Measurements from ENCODE around the gene IRAK1BP1. TPM values are rescaled to one million over a fixed set of nuclear protein-coding genes. Genes with fewer than 3 reads are reported as not detected.

The IRAK1BP1 gene
- total RNA-seq, 2 donors from 2014 or later: 5.7 to 6.4 TPM

DNA sequence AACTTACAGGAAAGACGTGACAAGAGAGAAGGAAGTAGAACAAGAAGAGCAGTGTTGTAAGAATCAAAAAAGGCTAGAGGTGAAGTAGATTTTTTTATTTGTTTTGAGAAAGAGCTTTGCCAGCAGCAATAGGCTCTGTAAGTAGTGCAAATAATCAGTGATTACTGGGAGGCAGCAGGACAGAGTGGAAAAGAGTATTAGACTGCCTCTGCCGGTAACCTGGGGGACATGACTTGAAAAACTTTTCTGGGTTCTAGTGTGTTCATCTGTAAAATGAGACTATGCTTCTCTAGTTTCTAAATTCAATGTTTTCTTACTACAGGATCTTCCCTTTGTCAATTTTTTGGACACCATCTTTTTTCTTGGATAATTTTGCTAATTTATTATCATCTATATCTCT, 5.8 kb upstream of the IRAK1BP1 start:
- no peak overlapping the region for H3K9ac ChIP-seq (ENCODE audit: extremely low read depth, low read length, poor library complexity, severe bottlenecking)
- Mint-ChIP-seq H3K27ac (no peak overlapping the region), H3K4me3 (no peak overlapping the region), H3K9me3 (peaks cover 25% of the 10 kb centered on the region), H3K36me3 (ENCODE audit: low read depth) (peaks cover 4% of the 10 kb centered on the region), H3K4me1 (no peaks in the 10 kb centered on the region), H3K27me3 (ENCODE audit: insufficient read depth) (no peaks in the 10 kb centered on the region)
- 87 to 93% methylated on average over 2 of the region's 2 CpGs for WGBS, 2 experiments (ENCODE audit: insufficient coverage in 1 of 2, insufficient read length in 1 of 2)
- no peaks in the 10 kb centered on the region for H3K36me3 ChIP-seq (ENCODE audit: control insufficient read depth, insufficient read depth, low read length)
- H3K4me1 ChIP-seq (ENCODE audit: control insufficient read depth, insufficient read depth, low read length): no peaks in the 10 kb centered on the region
- no peak overlapping the region for H3K4me3 ChIP-seq (ENCODE audit: low read length)
- DNase-seq: no peak
- H3K27me3 ChIP-seq (ENCODE audit: control insufficient read depth, insufficient read depth, low read length, poor library complexity, severe bottlenecking): no peaks in the 10 kb centered on the region
- TF ChIP-seq, protein P1, sequence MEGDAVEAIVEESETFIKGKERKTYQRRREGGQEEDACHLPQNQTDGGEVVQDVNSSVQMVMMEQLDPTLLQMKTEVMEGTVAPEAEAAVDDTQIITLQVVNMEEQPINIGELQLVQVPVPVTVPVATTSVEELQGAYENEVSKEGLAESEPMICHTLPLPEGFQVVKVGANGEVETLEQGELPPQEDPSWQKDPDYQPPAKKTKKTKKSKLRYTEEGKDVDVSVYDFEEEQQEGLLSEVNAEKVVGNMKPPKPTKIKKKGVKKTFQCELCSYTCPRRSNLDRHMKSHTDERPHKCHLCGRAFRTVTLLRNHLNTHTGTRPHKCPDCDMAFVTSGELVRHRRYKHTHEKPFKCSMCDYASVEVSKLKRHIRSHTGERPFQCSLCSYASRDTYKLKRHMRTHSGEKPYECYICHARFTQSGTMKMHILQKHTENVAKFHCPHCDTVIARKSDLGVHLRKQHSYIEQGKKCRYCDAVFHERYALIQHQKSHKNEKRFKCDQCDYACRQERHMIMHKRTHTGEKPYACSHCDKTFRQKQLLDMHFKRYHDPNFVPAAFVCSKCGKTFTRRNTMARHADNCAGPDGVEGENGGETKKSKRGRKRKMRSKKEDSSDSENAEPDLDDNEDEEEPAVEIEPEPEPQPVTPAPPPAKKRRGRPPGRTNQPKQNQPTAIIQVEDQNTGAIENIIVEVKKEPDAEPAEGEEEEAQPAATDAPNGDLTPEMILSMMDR (conservative IDR thresholded peaks at IDR 0.05): no peak
- H3K27ac ChIP-seq (ENCODE audit: low read depth, low read length): no peak overlapping the region
- H3K9me3 ChIP-seq (ENCODE audit: control insufficient read depth, low read length): peaks cover 5% of the 10 kb centered on the region

DNA sequence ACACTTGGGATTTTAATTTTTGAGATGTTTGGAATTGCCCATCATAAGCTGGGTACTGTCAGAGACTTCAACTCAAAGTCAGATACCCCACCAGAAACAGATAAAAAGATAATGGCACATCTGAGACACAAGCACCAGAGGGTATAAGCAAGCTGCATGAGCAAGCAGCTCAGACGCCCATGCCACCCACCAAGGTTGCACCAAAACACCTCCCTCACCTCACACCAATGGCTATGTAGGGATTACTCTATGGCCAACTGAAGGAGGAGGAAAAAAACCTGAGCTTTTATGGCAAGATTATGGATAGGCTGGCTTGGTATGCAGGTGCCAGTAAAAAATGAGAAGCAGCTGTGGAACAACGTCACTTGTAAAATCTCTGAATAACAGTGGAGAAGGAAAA, 3.8 kb upstream of the IRAK1BP1 start:
- WGBS, 2 experiments (ENCODE audit: insufficient coverage in 1 of 2, insufficient read length in 1 of 2): 75 to 81% methylated on average over 1 of the region's 2 CpGs

DNA sequence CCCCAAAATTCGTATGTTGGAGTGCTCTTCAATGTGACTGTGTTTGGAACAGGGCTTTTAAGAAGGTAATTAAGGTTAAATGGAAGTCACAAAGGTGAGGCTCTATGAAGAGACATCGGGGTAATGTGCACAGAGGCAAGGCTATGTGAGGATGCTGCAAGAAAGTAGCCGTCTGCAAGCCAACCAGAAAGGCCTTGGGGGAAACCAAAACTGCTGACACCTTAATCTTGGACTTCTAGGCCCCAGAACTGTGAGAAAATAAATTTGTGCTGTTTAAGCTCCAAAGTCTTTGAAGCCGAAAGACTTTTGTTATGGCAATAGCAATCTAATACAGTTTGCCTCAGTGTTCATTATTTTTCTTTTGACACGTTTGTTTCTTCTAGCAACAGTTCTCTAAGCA, 2.4 kb upstream of the IRAK1BP1 start:
- 88 to 92% methylated on average over 4 to 5 of the region's 5 CpGs for WGBS, 2 experiments (ENCODE audit: insufficient coverage in 1 of 2, insufficient read length in 1 of 2)
- TF ChIP-seq, protein P1 (conservative IDR thresholded peaks at IDR 0.05): no peak
- Histone ChIP-seq H3K4me3 (ENCODE audit: low read length) (no peak overlapping the region), H3K27me3 (ENCODE audit: control insufficient read depth, insufficient read depth, low read length, poor library complexity, severe bottlenecking) (no peaks in the 10 kb centered on the region), H3K36me3 (ENCODE audit: control insufficient read depth, insufficient read depth, low read length) (no peaks in the 10 kb centered on the region), H3K27ac (ENCODE audit: low read depth, low read length) (no peak overlapping the region), H3K9me3 (ENCODE audit: control insufficient read depth, low read length) (no peaks in the 10 kb centered on the region), H3K4me1 (ENCODE audit: control insufficient read depth, insufficient read depth, low read length) (no peaks in the 10 kb centered on the region), H3K9ac (ENCODE audit: extremely low read depth, low read length, poor library complexity, severe bottlenecking) (no peak overlapping the region)
- no peak overlapping the region for H3K4me3 Mint-ChIP-seq
- no peak overlapping the region for H3K27ac Mint-ChIP-seq
- H3K27me3 Mint-ChIP-seq (ENCODE audit: insufficient read depth): no peaks in the 10 kb centered on the region
- H3K9me3 Mint-ChIP-seq: peaks cover 1% of the 10 kb centered on the region
- no peaks in the 10 kb centered on the region for H3K36me3 Mint-ChIP-seq (ENCODE audit: low read depth)
- no peak for DNase-seq
- H3K4me1 Mint-ChIP-seq: peaks cover 9% of the 10 kb centered on the region

More for the DNA sequence above, 3.8 kb upstream of the IRAK1BP1 start:
- TF ChIP-seq, protein P1 (conservative IDR thresholded peaks at IDR 0.05): no peak
- no peaks in the 10 kb centered on the region for H3K27me3 Mint-ChIP-seq (ENCODE audit: insufficient read depth)
- Histone ChIP-seq H3K9me3 (ENCODE audit: control insufficient read depth, low read length) (no peaks in the 10 kb centered on the region), H3K9ac (ENCODE audit: extremely low read depth, low read length, poor library complexity, severe bottlenecking) (no peak overlapping the region), H3K36me3 (ENCODE audit: control insufficient read depth, insufficient read depth, low read length) (no peaks in the 10 kb centered on the region), H3K27ac (ENCODE audit: low read depth, low read length) (no peak overlapping the region), H3K4me1 (ENCODE audit: control insufficient read depth, insufficient read depth, low read length) (no peaks in the 10 kb centered on the region), H3K27me3 (ENCODE audit: control insufficient read depth, insufficient read depth, low read length, poor library complexity, severe bottlenecking) (no peaks in the 10 kb centered on the region), H3K4me3 (ENCODE audit: low read length) (no peak overlapping the region)
- no peak overlapping the region for H3K4me3 Mint-ChIP-seq
- H3K27ac Mint-ChIP-seq: no peak overlapping the region
- peaks cover under 1% of the 10 kb centered on the region for H3K36me3 Mint-ChIP-seq (ENCODE audit: low read depth)
- peaks cover 7% of the 10 kb centered on the region for H3K9me3 Mint-ChIP-seq
- peaks cover 7% of the 10 kb centered on the region for H3K4me1 Mint-ChIP-seq
- no peak for DNase-seq
